CD8-positive, alpha-beta memory T cell (primary cell): ENCODE results near the gene RBM15. TPM values are rescaled to one million over a fixed set of nuclear protein-coding genes. Genes with fewer than 3 reads are reported as not detected.

ENCODE experiments used
- CTCF ChIA-PET: fragments of 350-600 bp; sonication (Branson Sonifier 250); formaldehyde crosslinking; loops from one replicate; lab custom pipeline; 2021; ENCODE audit warnings: antibody characterized with exemption; lab: Charles Lee
- POLR2A ChIA-PET: fragments of 350-600 bp; sonication (Branson Sonifier 250); formaldehyde crosslinking; loops from one replicate; lab custom pipeline; 2021; ENCODE audit warnings: antibody characterized with exemption; lab: Charles Lee
- DNase-seq, 5 donors: peaks; one replicate each; pipeline versions ENCODE4 v3.0.0 to v3.0.0-alpha.2; 2020 to 2022; ENCODE audit warnings: mixed read lengths in 1 of 5
- H3K27ac ChIP-seq: one replicate; pipeline ENCODE4 v1.7.0; 2013; ENCODE audit warnings: low read depth, mild to moderate bottlenecking, low read length, moderate library complexity
- H3K27me3 ChIP-seq: 2 replicates; pipeline ENCODE4 v1.7.0; 2013; ENCODE audit warnings: low read length, mild to moderate bottlenecking; ENCODE audit not compliant: insufficient read depth, poor library complexity, severe bottlenecking
- H3K36me3 ChIP-seq: 2 replicates; pipeline ENCODE4 v1.7.0; 2013; ENCODE audit warnings: mild to moderate bottlenecking, low read length, moderate library complexity; ENCODE audit not compliant: insufficient read depth
- H3K4me1 ChIP-seq: 2 replicates; pipeline ENCODE4 v1.7.0; 2013; ENCODE audit warnings: mild to moderate bottlenecking, low read length, moderate library complexity; ENCODE audit not compliant: insufficient read depth
- H3K4me3 ChIP-seq: 2 replicates; pipeline ENCODE4 v1.7.0; 2013; ENCODE audit warnings: mild to moderate bottlenecking, low read length
- H3K9me3 ChIP-seq: 2 replicates; pipeline ENCODE4 v1.7.0; 2013; ENCODE audit warnings: mild to moderate bottlenecking, low read length
- H3K27ac Mint-ChIP-seq, 8 donors: one replicate each; pipeline ENCODE4 v1.8.0; 2020 to 2021; ENCODE audit warnings: mixed read lengths in 8 of 8, mild to moderate bottlenecking in 6 of 8, inconsistent platforms in 3 of 8, moderate library complexity in 3 of 8
- H3K27me3 Mint-ChIP-seq, 2 donors: one replicate each; pipeline ENCODE4 v1.8.0; 2020 to 2021; ENCODE audit warnings: mixed read lengths in 2 of 2, mild to moderate bottlenecking in 1 of 2, moderate library complexity in 1 of 2
- H3K36me3 Mint-ChIP-seq, 3 donors: one replicate each; pipeline ENCODE4 v1.8.0; 2020 to 2021; ENCODE audit warnings: mixed read lengths in 3 of 3, inconsistent platforms in 1 of 3, mild to moderate bottlenecking in 1 of 3
- H3K4me1 Mint-ChIP-seq, 3 donors: one replicate each; pipeline ENCODE4 v1.8.0; 2020 to 2021; ENCODE audit warnings: mixed read lengths in 3 of 3, inconsistent platforms in 1 of 3, mild to moderate bottlenecking in 1 of 3
- H3K4me3 Mint-ChIP-seq, 7 donors: one replicate each; pipeline ENCODE4 v1.8.0; 2020 to 2021; ENCODE audit warnings: mixed read lengths in 7 of 7, mild to moderate bottlenecking in 6 of 7, moderate library complexity in 4 of 7, inconsistent platforms in 2 of 7
- H3K9me3 Mint-ChIP-seq, 5 donors: one replicate each; pipeline ENCODE4 v1.8.0; 2020 to 2022; ENCODE audit warnings: mixed read lengths in 5 of 5, mild to moderate bottlenecking in 3 of 5, moderate library complexity in 2 of 5, inconsistent platforms in 1 of 5
- polyA plus RNA-seq: library from polyadenylated mRNA; unstranded; fragments of 300-500 nt; fragmentation: Illumina TruSeq; gene quantifications from one replicate; pipeline ENCODE4 v1.2.3, GENCODE V29; 2021
- total RNA-seq, 2 experiments: library from RNA; stranded (reverse); gene quantifications; one replicate each; pipeline ENCODE4 v1.2.3, GENCODE V29; 2021

Gene RBM15
- total and polyA plus RNA-seq, 3 experiments from 2014 or later: 10.7 to 54.0 (median 53.9) TPM

GRCh38 chr1:110302836-110303235 is 36.3 kb upstream of the RBM15 start:
- no peak overlapping the region for H3K4me3 Mint-ChIP-seq
- no peaks in the 10 kb centered on the region for H3K9me3 Mint-ChIP-seq
- ChIA-PET CTCF (interaction anchor here (0.8 to 1.9 kb wide), 3 partner anchors 90 to 102 kb away, joined by 3 to 5 read pairs (median 3); no protein-coding TSS in a partner anchor), POLR2A (no interaction called here)
- Histone ChIP-seq H3K27ac (no peak overlapping the region), H3K27me3 (no peaks in the 10 kb centered on the region), H3K4me1 (no peaks in the 10 kb centered on the region), H3K9me3 (no peaks in the 10 kb centered on the region), H3K4me3 (no peak overlapping the region), H3K36me3 (no peaks in the 10 kb centered on the region)
- H3K27me3 Mint-ChIP-seq: peaks cover 2 to 20% of the 10 kb centered on the region in 2 donors
- H3K4me1 Mint-ChIP-seq: no peaks in the 10 kb centered on the region
- no peak for DNase-seq
- no peak overlapping the region for H3K27ac Mint-ChIP-seq
- no peaks in the 10 kb centered on the region for H3K36me3 Mint-ChIP-seq

DNA sequence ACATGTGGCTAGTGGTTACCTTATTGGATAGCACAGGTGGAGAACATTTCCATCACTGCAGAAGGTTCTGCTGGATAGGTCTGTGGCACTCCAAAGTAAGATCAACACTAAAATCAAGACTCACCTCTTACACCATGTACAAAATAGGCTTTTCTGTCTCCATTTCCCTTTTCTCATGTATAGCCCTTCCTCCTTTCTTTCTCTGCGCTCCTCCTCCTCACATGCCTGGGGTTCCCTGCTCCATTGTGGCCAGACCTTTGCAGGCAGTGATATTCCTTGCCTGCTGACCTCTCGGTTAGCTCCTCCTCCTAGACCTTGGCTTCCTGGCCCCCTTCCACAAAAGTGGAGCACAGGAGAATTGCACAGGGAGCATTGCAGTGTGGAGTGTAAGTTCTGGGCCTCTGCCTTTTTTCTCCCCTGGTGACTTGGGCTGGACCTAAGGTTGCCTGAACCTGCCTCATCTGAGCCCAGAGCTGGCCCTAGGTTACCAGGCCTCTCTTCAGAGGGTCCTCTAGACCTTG is 33.2 kb upstream of the RBM15 start:
- Histone ChIP-seq H3K27me3 (no peaks in the 10 kb centered on the region), H3K4me1 (no peaks in the 10 kb centered on the region), H3K36me3 (no peaks in the 10 kb centered on the region), H3K27ac (no peak overlapping the region), H3K9me3 (no peaks in the 10 kb centered on the region), H3K4me3 (no peak overlapping the region)
- Mint-ChIP-seq H3K9me3 (no peaks in the 10 kb centered on the region), H3K36me3 (no peaks in the 10 kb centered on the region), H3K4me1 (no peaks in the 10 kb centered on the region), H3K4me3 (no peak overlapping the region), H3K27me3 (peaks cover 1 to 16% of the 10 kb centered on the region in 2 donors), H3K27ac (no peak overlapping the region)
- ChIA-PET POLR2A (no interaction called here), CTCF (interaction anchor here (1.0 to 2.7 kb wide), 3 partner anchors 98 to 104 kb away, joined by 3 to 16 read pairs (median 3); no protein-coding TSS in a partner anchor)
- no peak for DNase-seq

DNA sequence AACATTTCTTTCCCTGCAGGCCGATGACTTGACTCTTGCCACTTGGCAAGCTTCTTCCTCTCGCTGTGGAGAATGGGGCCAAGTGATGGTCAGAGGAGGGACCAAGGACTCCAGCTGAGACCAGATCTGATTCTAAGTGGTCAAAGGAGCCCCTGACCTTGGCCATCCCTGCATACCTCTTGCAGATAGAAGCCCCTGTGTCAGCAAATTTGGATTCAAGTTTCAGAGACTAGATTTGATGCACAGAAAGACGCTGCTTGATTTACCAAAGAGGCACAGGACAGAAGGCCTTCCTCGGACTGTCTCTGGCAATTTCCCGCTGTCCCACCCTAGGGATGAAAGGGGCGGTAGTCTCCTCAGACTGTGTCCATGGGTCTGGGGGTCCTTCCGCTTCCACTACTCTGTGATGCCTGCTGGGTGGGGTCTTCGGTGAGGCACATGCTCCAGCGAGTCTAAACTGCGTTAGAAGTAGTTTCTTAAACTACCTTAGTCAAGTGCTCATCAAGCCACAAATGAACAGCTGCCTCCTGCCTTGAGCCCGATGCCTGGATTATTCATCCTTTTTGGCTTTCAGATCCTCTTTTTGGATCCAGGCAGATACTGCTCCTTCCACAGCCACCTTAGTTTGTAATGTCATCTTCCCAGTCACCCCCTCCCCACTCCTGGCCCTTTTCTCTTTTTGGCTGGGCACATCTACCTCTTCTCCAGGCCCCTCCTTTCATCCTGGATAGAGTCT is 31.8 kb upstream of the RBM15 start:
- Mint-ChIP-seq H3K4me3 (no peak overlapping the region), H3K36me3 (no peaks in the 10 kb centered on the region), H3K4me1 (peaks cover 0 to 1% (median 0%) of the 10 kb centered on the region in 3 donors), H3K27ac (no peak overlapping the region), H3K9me3 (no peaks in the 10 kb centered on the region), H3K27me3 (peaks cover 2 to 6% of the 10 kb centered on the region in 2 donors)
- no peak for DNase-seq
- no peaks in the 10 kb centered on the region for H3K4me1 ChIP-seq
- CTCF ChIA-PET: interaction anchor here (16.2 kb wide), 1 partner anchor 101 kb away, joined by 438 read pairs; the partner anchor contains the start of gene KCNC4
- H3K27ac ChIP-seq: no peak overlapping the region
- H3K36me3 ChIP-seq: no peaks in the 10 kb centered on the region
- no peaks in the 10 kb centered on the region for H3K9me3 ChIP-seq
- POLR2A ChIA-PET: no interaction called here
- no peak overlapping the region for H3K4me3 ChIP-seq
- H3K27me3 ChIP-seq: no peaks in the 10 kb centered on the region

DNA sequence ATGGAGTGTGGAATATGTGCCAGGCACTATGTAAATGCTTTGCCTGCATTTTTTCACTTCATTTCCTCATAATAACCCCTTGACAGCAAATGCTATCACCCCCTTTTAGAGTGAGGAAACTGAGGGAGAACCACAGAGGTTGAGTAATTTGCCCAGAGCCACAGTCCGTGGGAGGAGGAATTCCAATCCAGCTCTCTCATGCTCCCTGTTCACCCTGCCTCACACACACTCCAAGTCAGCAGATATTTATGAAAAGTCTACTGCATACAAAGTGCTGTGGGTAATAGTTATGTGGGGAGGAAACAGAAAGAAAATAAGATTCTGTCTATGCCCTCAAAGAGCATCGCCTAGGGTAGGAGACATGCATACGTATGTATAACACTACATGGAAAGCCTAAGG is 30.9 kb upstream of the RBM15 start:
- Histone ChIP-seq H3K27me3 (no peaks in the 10 kb centered on the region), H3K4me1 (no peaks in the 10 kb centered on the region), H3K36me3 (no peaks in the 10 kb centered on the region), H3K4me3 (no peak overlapping the region), H3K9me3 (no peaks in the 10 kb centered on the region), H3K27ac (no peak overlapping the region)
- ChIA-PET CTCF (interaction anchor here (16.2 kb wide), 1 partner anchor 102 kb away, joined by 438 read pairs; the partner anchor contains the start of gene KCNC4), POLR2A (no interaction called here)
- no peaks in the 10 kb centered on the region for H3K9me3 Mint-ChIP-seq
- H3K4me3 Mint-ChIP-seq: no peak overlapping the region
- H3K36me3 Mint-ChIP-seq: no peaks in the 10 kb centered on the region
- H3K4me1 Mint-ChIP-seq: peaks cover 0 to 2% (median 0%) of the 10 kb centered on the region in 3 donors
- no peak for DNase-seq
- no peak overlapping the region for H3K27ac Mint-ChIP-seq
- H3K27me3 Mint-ChIP-seq: peaks cover 0 to 2% of the 10 kb centered on the region in 2 donors

GRCh38 chr1:110309139-110309538 is 30.0 kb upstream of the RBM15 start:
- Histone ChIP-seq H3K4me3 (no peak overlapping the region), H3K36me3 (no peaks in the 10 kb centered on the region), H3K27me3 (no peaks in the 10 kb centered on the region), H3K27ac (no peak overlapping the region), H3K9me3 (no peaks in the 10 kb centered on the region), H3K4me1 (no peaks in the 10 kb centered on the region)
- Mint-ChIP-seq H3K27ac (no peak overlapping the region), H3K4me1 (peaks cover 0 to 2% (median 0%) of the 10 kb centered on the region in 3 donors), H3K9me3 (no peaks in the 10 kb centered on the region), H3K36me3 (no peaks in the 10 kb centered on the region), H3K4me3 (no peak overlapping the region), H3K27me3 (peaks cover 0 to 2% of the 10 kb centered on the region in 2 donors)
- DNase-seq: no peak
- ChIA-PET CTCF (interaction anchor here (16.2 kb wide), 1 partner anchor 103 kb away, joined by 438 read pairs; the partner anchor contains the start of gene KCNC4), POLR2A (interaction anchor here (0.8 kb wide), 1 partner anchor 101 kb away, joined by 3 read pairs; no protein-coding TSS in a partner anchor)

GRCh38 chr1:110309767-110310166 is 29.4 kb upstream of the RBM15 start:
- Histone ChIP-seq H3K9me3 (no peaks in the 10 kb centered on the region), H3K4me3 (no peak overlapping the region), H3K27ac (no peak overlapping the region), H3K4me1 (no peaks in the 10 kb centered on the region), H3K36me3 (no peaks in the 10 kb centered on the region), H3K27me3 (no peaks in the 10 kb centered on the region)
- Mint-ChIP-seq H3K27ac (peak overlapping the region in 2 of 8 donors; percentile 15 to 25), H3K36me3 (no peaks in the 10 kb centered on the region), H3K27me3 (peaks cover 0 to 2% of the 10 kb centered on the region in 2 donors), H3K4me1 (peaks cover 0 to 2% (median 0%) of the 10 kb centered on the region in 3 donors), H3K4me3 (no peak overlapping the region), H3K9me3 (no peaks in the 10 kb centered on the region)
- no peak for DNase-seq
- CTCF ChIA-PET: interaction anchor here (1.2 to 16.2 kb wide), 4 partner anchors 26 to 113 kb away, joined by 3 to 438 read pairs (median 6); partner anchors contain the start of gene KCNC4
- POLR2A ChIA-PET: interaction anchor here (0.8 kb wide), 1 partner anchor 102 kb away, joined by 3 read pairs; no protein-coding TSS in a partner anchor

- Mint-ChIP-seq H3K4me1 (peaks cover 0 to 2% (median 0%) of the 10 kb centered on the region in 3 donors), H3K4me3 (no peak overlapping the region), H3K9me3 (no peaks in the 10 kb centered on the region), H3K27ac (no peak overlapping the region), H3K36me3 (no peaks in the 10 kb centered on the region), H3K27me3 (peaks cover 0 to 2% of the 10 kb centered on the region in 2 donors)
- ChIA-PET CTCF (interaction anchor here (1.0 to 16.2 kb wide), 5 partner anchors 25 to 114 kb away, joined by 3 to 438 read pairs (median 3); partner anchors contain the start of gene KCNC4), POLR2A (no interaction called here)
- no peaks in the 10 kb centered on the region for H3K4me1 ChIP-seq
- no peaks in the 10 kb centered on the region for H3K36me3 ChIP-seq
- DNase-seq: no peak
- H3K27ac ChIP-seq: no peak overlapping the region
- H3K27me3 ChIP-seq: no peaks in the 10 kb centered on the region
- no peaks in the 10 kb centered on the region for H3K9me3 ChIP-seq
- no peak overlapping the region for H3K4me3 ChIP-seq
These were observed 28.9 kb upstream of the RBM15 start for GRCh38 chr1:110310300-110310699.
